ENCODE results near the gene RAB42.
"Not testable (repeated sequence)": the region's sequence is repeated elsewhere in the genome, so short reads cannot be mapped to it uniquely, and the experiment has no call there.

The RAB42 gene

DNA sequence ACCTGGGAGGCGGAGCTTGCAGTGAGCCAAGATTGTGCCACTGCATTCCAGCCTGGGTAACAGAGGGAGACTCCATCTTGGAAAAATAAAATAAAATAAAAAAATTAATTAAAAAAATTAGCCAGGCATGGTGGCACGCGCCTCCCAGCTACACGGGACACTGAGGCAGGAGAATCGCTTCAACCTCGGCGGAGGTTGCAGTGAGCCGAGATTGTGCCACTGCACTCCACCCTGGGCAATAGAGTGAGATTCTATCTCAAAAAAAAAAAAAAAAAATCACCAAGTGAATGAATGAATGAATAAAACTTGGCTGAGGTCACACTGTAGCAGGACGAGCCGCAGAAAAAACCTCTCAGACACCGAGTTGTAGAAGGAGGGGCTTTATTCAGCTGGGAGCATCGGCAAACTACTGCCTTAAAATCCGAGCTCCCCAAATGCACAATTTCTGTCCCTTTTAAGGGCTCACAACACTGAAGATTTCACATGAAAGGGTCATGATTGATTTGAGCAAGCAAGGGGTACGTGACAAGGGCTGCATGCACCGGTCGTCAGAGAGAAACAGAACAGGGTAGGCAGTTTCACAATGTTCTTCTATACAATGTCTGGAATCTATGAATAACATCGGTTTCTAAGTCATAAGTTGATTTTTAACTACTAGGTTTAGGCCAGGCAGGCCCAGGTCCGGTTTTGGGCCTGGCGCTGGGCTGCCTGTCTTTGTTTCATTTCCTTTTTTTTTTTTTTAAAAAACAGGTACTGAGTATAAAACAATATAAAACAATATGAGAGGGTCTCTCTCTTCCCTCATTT, 5.3 kb upstream of the RAB42 start:
- not testable (repeated sequence) for DNase-seq

DNA sequence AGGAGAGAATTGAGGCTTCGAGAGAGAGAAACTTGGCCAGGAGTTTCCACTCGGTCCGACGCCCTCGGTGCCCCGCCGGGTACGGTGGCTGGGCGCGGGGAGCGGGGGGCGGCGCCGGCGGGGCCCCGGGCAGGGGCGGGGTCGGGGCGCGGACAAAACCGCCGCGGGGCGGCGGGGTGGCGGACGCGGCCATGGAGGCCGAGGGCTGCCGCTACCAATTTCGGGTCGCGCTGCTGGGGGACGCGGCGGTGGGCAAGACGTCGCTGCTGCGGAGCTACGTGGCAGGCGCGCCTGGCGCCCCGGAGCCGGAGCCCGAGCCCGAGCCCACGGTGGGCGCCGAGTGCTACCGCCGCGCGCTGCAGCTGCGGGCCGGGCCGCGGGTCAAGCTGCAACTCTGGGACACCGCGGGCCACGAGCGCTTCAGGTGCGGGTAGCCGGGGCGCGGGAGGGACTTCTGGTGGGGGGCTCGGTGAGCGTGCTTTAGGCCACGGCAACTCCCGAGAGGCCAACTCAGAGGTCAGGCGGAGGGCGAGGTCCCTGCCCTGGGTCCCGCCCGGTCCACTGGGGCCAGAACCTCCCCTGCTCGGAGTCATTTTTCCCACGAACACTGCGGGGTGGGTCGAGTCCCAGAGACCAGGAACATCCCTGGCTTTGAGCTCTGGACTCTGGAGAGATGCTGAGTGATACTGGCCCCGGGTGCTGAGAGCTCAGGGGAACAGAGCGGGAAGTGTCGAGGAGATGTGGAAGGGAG, 431 bp downstream of the RAB42 start:
- DNase-seq: no peak

GRCh38 chr1:28593988-28594356, 1.9 kb downstream of the RAB42 start:
- not testable (repeated sequence) for DNase-seq

DNA sequence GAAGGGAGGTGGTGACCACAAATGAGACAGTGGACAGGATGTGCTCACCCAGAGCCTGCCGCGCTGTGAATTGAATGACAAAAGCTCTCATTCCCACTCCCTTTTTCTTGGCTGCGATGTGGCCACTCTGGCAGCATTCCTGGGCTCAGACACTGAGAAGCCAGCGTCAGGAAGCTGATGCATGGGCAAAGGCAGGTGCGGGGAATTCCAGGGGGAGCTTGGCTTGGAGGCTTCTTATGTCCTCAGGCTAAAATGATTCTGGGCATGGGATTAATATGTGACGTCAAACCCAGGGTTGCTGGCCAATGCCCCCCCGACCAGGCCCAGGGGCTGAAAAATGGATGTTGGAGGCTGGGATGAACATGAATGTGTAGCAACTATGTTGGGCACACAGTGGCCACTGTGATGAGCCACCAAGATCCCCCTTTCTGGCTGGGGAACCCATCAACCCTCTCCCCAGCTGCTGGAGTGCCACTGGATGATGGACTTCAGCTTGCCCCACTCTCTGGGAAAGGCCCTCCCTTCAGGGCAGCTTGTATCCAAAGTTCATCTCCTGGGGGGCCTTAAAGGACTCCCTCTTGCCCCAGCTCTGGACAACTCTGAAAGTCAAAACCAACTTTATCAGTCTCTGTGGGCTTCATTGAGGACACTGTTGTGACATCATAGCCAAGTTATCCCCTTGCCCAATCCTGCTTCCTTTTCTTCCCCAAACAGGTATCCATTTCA, 2.8 kb downstream of the RAB42 start:
- not testable (repeated sequence) for DNase-seq

GRCh38 chr1:28595412-28596191, 3.5 kb downstream of the RAB42 start:
- DNase-seq: no peak

GRCh38 chr1:28596276-28596675, 4.2 kb downstream of the RAB42 start:
- not testable (repeated sequence) for DNase-seq

GRCh38 chr1:28601696-28602095, 9.6 kb downstream of the RAB42 start:
- no peak for DNase-seq

- DNase-seq: no peak
These were observed 10.7 kb downstream of the RAB42 start for GRCh38 chr1:28602536-28603439.

DNA sequence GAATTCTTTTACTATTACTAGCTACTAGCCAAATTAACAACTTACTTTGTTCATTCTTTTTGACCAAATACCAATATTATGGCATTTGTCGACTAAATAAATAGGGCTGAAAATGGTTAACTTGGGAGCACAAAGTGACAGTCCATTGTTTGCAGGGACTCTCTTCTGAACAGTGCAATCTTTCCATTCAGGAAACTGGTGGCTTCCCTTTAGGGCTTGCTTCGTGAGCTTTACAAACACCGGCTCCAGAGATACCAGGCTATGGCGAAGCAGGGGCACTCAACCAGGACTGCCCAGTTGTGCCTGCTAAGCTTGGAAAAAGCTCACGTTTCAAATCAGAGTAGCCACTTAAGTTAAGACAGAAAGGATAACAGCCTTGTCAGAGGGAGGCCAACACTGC, 12.3 kb downstream of the RAB42 start:
- no peak for DNase-seq

DNA sequence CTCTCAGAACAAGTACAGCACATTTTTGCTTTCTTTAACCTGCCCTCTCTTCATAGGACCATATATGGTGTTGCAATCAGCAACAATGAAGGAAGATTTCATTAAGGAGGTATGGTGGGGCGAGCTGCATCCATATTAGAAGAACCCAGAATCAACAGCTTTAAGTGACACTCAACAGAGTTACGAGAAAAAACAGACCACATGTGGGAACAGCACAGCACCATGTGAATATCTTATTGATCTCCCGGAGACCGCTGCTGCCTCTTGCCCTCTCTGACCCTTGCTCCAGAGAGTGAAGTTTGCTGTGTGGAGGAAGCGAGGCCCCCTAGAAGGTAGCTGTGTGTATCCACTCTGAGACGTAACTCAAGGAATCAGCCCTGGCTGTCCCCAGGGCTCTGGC, 12.9 kb downstream of the RAB42 start:
- no peak for DNase-seq

DNA sequence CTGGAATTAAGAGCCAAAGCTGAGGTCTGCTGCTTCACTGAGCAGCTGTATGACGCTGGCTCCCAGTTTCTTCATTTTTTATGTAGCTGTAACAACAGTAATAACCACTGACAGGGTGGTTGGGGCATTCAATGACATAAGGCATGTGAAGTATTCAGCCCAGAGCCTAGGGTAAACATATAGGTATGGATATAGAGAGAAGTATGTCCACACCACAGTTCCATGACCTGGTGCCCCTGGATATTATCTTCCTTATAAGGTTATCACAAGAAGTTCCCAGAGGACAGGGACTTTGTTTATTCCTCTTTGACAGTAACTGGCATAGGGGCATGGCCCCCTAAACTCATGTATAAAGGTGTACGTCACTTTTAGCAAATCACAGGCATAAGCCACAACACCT, 14.7 kb downstream of the RAB42 start:
- no peak for DNase-seq

GRCh38 chr1:28613175-28613574, 21.1 kb downstream of the RAB42 start:
- DNase-seq: no peak

- DNase-seq: no peak
These were observed 39.6 kb downstream of the RAB42 start for GRCh38 chr1:28631713-28632112.

GRCh38 chr1:28632560-28632959, 40.5 kb downstream of the RAB42 start:
- no peak for DNase-seq

GRCh38 chr1:28640766-28641165, 48.7 kb downstream of the RAB42 start:
- no peak for DNase-seq

DNA sequence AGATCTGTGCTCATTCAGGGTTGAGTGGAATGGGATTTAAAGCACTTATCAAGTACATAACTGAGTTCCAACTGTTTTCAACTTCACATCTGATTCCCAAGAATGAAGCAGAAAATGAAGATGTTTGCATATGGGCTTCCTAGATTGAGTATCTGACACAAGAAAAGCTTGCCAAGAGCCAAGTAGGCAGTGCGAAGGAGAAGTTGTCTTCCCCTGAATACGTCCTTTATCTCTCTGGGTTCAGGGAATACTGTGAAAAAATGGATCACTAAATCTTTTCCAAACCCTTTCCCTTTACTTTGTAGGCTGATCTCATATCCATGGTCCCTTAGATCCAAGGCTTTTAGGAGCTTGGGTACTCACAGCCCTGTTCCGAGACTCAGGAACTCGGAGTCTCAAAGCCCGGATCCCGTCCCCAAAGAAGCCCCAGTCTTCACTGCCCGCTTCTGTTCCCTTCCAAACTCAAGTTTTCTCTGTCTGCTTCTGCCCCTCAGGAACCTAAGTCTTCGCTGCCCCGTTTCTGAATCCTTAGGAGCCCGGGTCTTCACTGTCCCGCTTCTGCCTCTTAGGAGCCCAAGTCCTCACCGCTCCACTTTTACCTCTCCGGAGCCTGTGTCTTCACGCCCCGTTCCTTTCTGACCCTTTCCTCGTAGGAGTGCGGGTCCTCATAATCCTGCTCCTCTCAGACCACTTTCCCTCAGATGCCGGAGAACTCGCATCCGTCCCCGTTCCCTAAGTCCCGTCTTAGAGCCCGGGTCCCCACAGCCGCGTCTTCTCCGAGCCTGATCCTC, 50.2 kb downstream of the RAB42 start:
- no peak for DNase-seq

DNA sequence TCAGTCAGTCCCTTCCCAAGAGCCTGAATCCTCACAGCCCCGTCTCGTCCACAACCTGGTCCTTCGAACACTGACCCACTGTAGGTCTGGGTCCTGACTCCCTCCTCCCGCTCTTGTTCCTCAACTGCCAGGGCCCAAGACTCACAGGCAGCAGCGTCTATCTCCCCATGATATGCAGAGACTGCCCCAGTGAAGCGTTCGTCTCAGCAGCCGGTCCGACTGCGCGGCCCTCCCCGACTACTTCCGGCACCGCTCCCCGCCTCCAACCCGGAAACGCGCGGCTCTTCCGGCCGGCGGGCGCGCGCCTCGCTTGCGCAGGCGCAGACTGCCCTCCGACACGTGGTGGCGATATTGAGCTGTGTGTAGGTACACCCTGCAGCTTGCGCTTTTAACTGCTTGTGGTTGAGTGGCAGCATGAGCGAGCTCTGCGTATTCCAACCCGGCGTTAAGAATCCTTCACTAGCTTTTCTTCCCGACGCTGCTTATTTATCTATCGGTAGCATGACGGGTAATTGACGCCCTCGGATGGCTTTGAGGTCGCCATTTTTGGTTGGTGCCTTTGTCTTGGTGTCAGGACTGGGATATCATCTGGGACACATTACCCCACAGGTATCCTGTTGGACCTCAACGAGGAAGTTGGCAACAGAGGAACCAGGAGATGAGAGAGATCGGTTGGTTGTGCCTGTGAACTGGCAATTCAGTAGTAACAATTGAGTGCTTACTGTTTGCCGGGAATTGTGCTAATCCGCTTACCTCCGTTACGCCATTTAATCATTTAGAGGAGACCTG, 51.0 kb downstream of the RAB42 start, which contains the start of gene TAF12:
TSS of gene TAF12 (minus strand) at position 221 of the 789 bp plus-strand sequence. CDS start 20,986 bp downstream, outside the sequence.
- DNase-seq: peak; percentile 86

- DNase-seq: no peak
These were observed 52.4 kb downstream of the RAB42 start for GRCh38 chr1:28644494-28644893.

All from NK-92 treated with Interleukin-12 subunit alpha and Interleukin-12 subunit beta, amount 100 ng/mL, for 24 hours (cell line).